ENCODE measurements around the gene CMYA5. TPM values are rescaled to one million over a fixed set of nuclear protein-coding genes. Genes with fewer than 3 reads are reported as not detected.
A peak's percentile ranks its signal among the peaks of the same experiment; 100 is the strongest.

Gene CMYA5
- total RNA-seq, 2 donors from 2014 or later: 1.6 to 3.3 TPM

- Histone ChIP-seq H3K4me3 (no peak overlapping the region), H3K9me3 (no peaks in the 10 kb centered on the region), H3K4me1 (peaks cover 15% of the 10 kb centered on the region), H3K27me3 (no peaks in the 10 kb centered on the region), H3K27ac (peak overlapping the region; percentile 58 to 75 (median 65)), H3K36me3 (replicated peaks in 1 of 2; ENCODE audit: insufficient read depth in 1 of 2, low read depth in 2 of 2) (no peaks in the 10 kb centered on the region)
- intact Hi-C loops (cut with DNase I): no loop called here
- DNase-seq: peak; percentile 32 to 66 (median 55)
- WGBS, 2 donors: 44 to 47% methylated on average over 9 to 12 of the region's 12 CpGs
- TF ChIP-seq POLR2A (IDR thresholded peaks at IDR 0.05) (no peak), CTCF (IDR thresholded peaks at IDR 0.05) (no peak)
- ATAC-seq: peak; percentile 66
Measured at GRCh38 chr5:79834754-79835714, 145.4 kb downstream of the CMYA5 start.

GRCh38 chr5:79837761-79838551, 148.3 kb downstream of the CMYA5 start:
- no peaks in the 10 kb centered on the region for H3K27me3 ChIP-seq
- ATAC-seq (no peak), DNase-seq (no peak)
- H3K4me3 ChIP-seq: no peak overlapping the region
- WGBS, 2 donors: 53 to 56% methylated on average over 5 to 6 of the region's 6 CpGs
- no peaks in the 10 kb centered on the region for H3K36me3 ChIP-seq (replicated peaks in 1 of 2; ENCODE audit: insufficient read depth in 1 of 2, low read depth in 2 of 2)
- no peak overlapping the region for H3K27ac ChIP-seq
- no peak for TF ChIP-seq CTCF (IDR thresholded peaks at IDR 0.05)
- no peak for TF ChIP-seq POLR2A (IDR thresholded peaks at IDR 0.05)
- intact Hi-C loops (cut with DNase I): no loop called here
- peaks cover 15% of the 10 kb centered on the region for H3K4me1 ChIP-seq
- no peaks in the 10 kb centered on the region for H3K9me3 ChIP-seq

GRCh38 chr5:79840084-79840990, 150.7 kb downstream of the CMYA5 start:
- TF ChIP-seq CTCF (IDR thresholded peaks at IDR 0.05) (no peak), POLR2A (IDR thresholded peaks at IDR 0.05) (no peak)
- Histone ChIP-seq H3K27ac (no peak overlapping the region), H3K4me1 (peaks cover 2% of the 10 kb centered on the region), H3K4me3 (no peak overlapping the region), H3K36me3 (replicated peaks in 1 of 2; ENCODE audit: insufficient read depth in 1 of 2, low read depth in 2 of 2) (no peaks in the 10 kb centered on the region), H3K27me3 (no peaks in the 10 kb centered on the region), H3K9me3 (no peaks in the 10 kb centered on the region)
- 73 to 74% methylated on average over 7 of the region's 7 CpGs for WGBS, 2 donors
- intact Hi-C loops (cut with DNase I): no loop called here
- ATAC-seq: no peak
- DNase-seq: no peak

- TF ChIP-seq CTCF (IDR thresholded peaks at IDR 0.05): no peak
- no peak for TF ChIP-seq POLR2A (IDR thresholded peaks at IDR 0.05)
- Histone ChIP-seq H3K36me3 (replicated peaks in 1 of 2; ENCODE audit: insufficient read depth in 1 of 2, low read depth in 2 of 2) (no peaks in the 10 kb centered on the region), H3K27me3 (no peaks in the 10 kb centered on the region), H3K9me3 (no peaks in the 10 kb centered on the region), H3K4me3 (no peak overlapping the region), H3K4me1 (no peaks in the 10 kb centered on the region), H3K27ac (no peak overlapping the region)
- intact Hi-C loops (cut with DNase I): no loop called here
- no peak for ATAC-seq
- DNase-seq: no peak
Measured at GRCh38 chr5:79841172-79841571, 151.5 kb downstream of the CMYA5 start.
